NT2/D1 (cell line): ENCODE results near the gene RNF151.

Experiments used
- SUZ12 ChIP-seq: IDR thresholded peaks from 2 replicates; pipeline ENCODE4 v1.6.1; 2011; ENCODE audit not compliant: insufficient read length, insufficient read depth; ENCODE audit errors: extremely low read depth
- YY1 ChIP-seq: IDR thresholded peaks from 2 replicates; pipeline ENCODE4 v1.6.1; 2011; ENCODE audit not compliant: insufficient read length, insufficient read depth
- ZNF274 ChIP-seq: IDR thresholded peaks from 2 replicates; pipeline ENCODE4 v1.6.1; 2011; ENCODE audit warnings: mild to moderate bottlenecking, low read depth, low read length

DNA sequence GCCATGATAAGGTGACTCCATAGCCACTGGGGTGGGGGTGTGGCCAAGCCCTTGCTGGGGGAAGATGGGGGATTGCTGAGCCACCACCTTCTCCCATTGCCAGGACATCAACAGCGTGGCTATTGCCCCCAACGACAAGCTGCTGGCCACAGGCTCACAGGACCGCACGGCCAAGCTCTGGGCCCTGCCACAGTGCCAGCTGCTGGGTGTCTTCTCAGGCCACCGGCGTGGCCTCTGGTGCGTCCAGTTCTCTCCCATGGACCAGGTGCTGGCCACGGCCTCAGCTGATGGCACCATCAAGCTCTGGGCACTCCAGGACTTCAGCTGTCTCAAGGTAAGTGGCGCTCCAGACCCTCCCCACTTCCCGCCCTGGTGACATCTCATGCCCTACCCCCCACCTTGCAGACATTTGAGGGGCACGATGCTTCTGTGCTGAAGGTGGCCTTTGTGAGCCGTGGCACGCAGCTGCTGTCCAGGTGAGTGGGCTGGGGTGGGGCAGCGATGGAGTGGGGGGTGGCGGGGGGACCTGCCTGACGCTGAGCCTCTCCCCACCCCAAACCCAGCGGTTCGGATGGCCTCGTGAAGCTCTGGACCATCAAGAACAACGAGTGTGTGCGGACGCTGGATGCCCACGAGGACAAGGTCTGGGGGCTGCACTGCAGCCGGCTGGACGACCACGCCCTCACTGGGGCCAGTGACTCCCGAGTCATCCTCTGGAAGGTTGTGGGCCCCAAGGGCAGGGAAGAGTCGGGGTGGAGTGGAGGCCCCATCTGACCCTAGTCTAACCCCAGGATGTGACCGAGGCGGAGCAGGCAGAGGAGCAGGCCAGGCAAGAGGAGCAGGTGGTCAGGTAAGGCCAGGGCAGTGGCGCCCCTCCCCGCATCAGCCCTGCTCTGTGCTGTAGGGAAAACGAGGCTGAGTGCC lies 10.6 kb downstream of the RNF151 start:
- TF ChIP-seq ZNF274 (no peak), YY1 (no peak), SUZ12 (no peak)
